SW 1271 (cell line): ENCODE measurements around the gene SCUBE3.

ENCODE experiments used
- DNase-seq, 2 experiments: peaks; one replicate each; lab custom pipeline; 2025; lab: John Stamatoyannopoulos, UW

Gene SCUBE3

GRCh38 chr6:35272005-35272404, 58.2 kb downstream of the SCUBE3 start:
- no peak for DNase-seq

DNA sequence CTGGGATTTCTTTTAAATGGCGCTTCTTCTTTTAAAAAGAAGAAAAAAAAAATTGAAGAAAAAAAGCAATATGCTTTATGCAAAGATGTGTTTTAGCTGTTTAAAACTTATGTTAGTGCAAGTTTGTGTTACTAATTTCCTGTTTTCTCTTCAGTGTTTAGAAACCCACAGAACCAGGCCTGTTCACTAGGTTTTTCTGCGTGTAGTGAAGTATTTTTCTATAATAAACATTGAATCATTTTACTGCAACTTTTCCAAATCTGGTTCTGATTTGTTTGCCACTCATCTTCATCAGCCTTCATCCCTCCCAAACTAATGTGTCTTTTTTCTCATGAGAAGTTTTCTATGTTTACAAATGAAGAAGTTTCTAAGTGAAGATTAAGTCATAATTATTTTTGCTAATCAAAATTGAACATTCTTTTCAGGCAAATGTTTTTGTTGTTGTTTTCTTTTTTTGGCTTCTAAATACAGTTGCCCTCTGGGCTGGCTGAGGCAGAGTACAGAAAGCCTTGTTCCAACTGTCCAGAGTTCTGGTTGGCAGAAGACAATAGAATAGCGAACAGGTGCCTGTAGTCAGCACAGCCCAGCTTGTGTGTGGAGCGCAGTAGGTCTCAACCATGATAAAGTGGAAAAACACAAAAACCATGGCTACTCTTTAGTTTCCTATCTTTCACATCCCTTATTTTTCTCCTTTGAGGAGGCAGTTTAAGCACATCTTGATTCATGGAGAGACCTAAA, 60.2 kb downstream of the SCUBE3 start:
- DNase-seq = no peak

DNA sequence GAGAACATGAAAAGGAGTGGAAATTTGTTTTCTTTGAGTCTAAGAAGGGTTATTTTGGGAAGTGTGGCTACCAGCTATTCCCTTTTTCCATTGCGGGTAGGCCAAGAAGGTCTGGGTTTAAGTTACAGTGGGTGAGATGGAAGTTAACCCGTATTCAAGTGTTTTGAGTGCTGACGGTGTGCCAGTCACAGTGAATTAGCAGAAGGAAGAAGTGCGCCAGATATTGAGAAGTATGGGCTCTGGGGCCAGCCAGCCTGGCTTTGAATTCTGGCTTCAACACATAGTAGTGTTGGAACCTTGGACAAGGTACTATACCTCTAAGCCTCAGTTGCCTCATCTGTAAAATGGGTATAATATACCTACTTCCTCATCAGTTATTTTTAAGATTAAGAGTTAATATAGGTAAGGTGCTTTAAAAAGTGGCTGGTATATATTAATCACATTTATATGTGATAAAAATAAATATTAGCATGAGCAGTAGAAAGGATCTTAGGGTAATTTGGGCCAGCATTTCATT, 62.0 kb downstream of the SCUBE3 start:
- no peak for DNase-seq

DNA sequence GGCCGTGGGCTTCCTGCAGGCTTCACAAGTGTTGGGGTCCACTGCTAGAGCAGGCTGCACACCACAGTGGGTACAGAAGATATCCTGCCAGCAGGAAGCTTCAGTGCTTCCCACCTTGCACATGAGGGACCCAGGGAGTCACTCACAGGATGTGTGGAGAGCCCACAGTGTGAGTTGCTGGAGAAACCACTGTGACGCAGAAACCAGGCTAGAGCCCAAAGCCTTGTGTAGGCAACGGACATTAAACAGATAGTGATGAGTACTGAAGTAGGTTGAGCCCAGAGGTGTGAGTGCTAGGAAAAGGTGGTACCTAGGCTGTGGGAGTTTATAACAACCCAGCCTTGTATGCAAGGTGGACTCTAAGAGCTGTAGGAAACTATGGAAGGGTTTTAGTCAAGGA, 65.0 kb downstream of the SCUBE3 start:
- no peak for DNase-seq

GRCh38 chr6:35280903-35281302, 67.1 kb downstream of the SCUBE3 start:
- no peak for DNase-seq

GRCh38 chr6:35282472-35282871, 68.7 kb downstream of the SCUBE3 start:
- no peak for DNase-seq

GRCh38 chr6:35283361-35283760, 69.6 kb downstream of the SCUBE3 start:
- no peak for DNase-seq

- DNase-seq = no peak
Measured at GRCh38 chr6:35287671-35288396, 74.1 kb downstream of the SCUBE3 start.

DNA sequence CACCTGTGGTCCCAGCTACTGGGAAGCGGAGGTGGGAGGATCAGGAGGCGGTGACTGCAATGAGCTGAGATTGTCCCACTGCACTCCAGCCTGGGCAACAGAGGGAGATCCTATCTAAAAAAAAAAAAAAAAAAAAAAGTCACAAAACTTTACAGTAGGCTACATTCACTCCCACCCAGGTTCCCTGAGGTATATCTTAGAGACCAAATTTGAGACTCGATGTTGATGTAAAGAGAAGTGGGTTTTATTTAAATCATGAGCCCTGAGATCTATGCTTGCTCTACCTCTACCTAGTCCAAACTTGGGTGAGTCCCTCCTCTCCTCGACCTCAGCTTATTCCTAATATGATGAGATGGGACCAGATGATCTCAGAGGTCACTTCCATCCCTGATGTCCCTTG, 75.1 kb downstream of the SCUBE3 start:
- no peak for DNase-seq

- DNase-seq = no peak
Measured at GRCh38 chr6:35291491-35291890, 77.7 kb downstream of the SCUBE3 start.

GRCh38 chr6:35292494-35292893, 78.7 kb downstream of the SCUBE3 start:
- DNase-seq = no peak

- no peak for DNase-seq
Measured at GRCh38 chr6:35293681-35294080, 79.9 kb downstream of the SCUBE3 start.

- no peak for DNase-seq
Measured at GRCh38 chr6:35294308-35294945, 80.7 kb downstream of the SCUBE3 start.

- DNase-seq = no peak
Measured at GRCh38 chr6:35295036-35295435, 81.3 kb downstream of the SCUBE3 start.

DNA sequence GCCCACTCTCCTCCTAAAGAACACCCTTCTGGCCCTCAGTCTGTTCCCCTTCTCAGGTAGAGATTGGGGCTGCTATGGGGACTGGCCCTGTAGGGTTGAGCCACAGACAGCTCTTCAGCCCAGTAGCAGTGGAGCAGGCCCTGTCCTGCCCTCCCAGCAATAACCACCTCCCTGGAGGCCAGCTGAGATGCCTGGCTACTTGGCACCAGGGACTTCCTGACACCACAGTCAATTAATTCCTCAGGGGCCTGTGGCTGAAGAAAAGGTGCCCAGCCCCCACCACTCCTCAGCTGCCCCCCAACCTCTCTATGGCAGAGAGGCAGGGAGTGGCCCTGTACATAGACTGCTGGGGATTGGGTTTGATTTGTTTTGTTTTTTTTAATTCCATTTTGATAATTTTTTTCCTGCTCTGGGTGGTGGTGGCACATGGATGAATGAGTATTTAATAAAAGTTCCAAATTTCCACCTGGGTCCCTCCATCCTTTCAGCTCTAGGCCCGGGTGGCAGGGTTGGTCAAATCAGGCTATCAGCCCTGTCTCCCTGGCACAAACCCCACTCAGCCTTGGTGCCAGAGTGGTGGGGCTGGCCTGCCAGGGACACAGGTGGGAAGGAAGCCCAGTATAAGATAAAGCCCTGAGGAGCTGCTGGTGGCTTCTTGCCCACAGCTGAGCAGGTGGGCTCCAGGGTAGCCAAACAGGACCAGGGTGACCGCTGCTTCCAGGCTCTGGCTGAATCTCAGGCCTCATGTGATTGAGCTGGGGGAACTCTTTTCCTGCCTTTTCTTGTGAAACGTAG, 82.0 kb downstream of the SCUBE3 start:
- DNase-seq = no peak

- DNase-seq = no peak
Measured at GRCh38 chr6:35296931-35297600, 83.3 kb downstream of the SCUBE3 start.

DNA sequence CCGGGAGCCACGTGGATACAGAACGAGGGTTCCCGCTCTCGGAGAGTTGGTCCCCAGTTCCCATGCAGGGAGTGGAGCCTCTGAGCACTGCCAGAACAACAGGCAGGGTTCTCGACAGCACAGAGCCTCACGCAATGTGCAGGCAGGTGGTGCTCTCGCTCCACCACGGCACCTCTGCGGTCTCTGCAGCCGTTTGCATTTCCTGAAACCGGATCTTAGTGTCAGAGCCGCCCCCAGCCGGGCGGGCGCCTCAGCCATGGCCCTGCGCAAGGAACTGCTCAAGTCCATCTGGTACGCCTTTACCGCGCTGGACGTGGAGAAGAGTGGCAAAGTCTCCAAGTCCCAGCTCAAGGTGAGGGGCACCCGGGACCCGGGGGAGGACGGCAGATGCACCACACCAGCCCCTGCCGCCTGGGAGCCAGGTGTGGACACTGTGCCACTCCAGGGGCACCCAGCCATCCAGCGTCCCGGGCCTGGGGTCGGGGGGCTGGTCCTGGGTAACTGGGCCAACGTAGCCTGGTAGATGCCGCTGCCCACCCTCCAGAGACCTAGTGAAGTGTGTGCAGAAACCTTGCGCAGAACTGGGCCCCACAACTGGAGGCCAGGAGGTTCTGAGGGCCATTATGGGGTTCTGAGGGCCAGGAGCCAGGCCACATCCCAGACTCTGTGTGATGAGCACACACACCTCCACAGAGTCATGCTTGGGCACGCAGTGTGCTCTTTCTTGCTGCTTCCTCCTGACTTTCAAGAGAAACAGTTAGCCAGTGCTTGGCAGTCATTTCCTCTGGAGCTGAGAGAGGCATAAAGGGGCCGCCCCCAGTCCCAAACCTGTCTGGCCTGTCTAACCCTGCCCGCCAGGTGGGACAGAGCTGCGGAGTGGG, 84.1 kb downstream of the SCUBE3 start, which contains the start of gene DEF6:
TSS of gene DEF6 (plus strand) at position 218 of the 881 bp plus-strand sequence. CDS start at position 257, 39 bp downstream.
- no peak for DNase-seq

GRCh38 chr6:35298625-35299140, 84.9 kb downstream of the SCUBE3 start:
- no peak for DNase-seq

GRCh38 chr6:35299674-35300073, 85.9 kb downstream of the SCUBE3 start:
- DNase-seq = no peak

DNA sequence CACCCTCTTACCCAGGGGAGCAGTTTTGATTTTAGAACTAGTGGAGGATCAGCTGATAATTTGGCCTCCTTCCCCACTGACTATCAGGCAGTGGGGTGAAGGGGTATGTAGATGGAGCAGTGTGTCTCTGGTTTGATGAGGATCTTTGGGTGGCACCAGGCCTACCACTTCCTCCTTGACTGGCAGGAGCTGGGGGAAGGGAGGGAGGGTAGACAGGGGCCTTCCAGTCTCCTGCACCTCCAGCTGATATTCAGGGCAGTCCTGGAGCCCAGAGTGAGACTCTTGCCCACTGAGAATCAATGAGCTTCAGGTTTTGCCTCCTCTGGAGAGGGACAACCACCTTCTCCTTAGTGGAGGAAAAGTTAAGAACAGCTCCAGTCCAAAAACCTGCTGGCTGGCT, 87.1 kb downstream of the SCUBE3 start:
- no peak for DNase-seq
